HG03575 (cell line): ENCODE measurements around the gene CREB3L4.

Experiments
- ATAC-seq: cut with Tn5 transposase; IDR thresholded peaks from one replicate; pipeline ENCODE4 v1.9.1; 2021; ENCODE audit not compliant: unreplicated experiment, insufficient number of reproducible peaks, low FRiP score; ENCODE audit errors: extremely low read depth

Gene CREB3L4

DNA sequence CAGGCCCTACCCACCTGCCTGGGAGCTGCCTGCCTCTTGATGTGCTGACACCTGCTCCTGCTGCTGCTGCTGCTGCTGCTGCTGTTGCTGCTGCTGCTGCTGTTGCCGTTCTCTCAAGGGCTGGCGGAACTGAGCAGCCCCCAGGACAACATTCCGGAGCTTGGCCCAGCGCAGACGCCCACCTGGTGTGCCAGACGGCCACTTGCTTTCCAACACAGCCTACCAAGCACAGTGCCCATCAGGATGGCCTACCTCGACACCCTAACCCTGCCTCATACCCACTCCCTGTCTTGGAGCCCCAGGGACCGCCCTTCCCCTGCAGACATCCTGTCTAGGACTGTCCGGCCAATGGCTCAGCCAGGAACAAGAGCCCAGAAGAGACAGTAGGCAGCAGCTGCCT lies 33.0 kb upstream of the CREB3L4 start:
- ATAC-seq, result no peak

DNA sequence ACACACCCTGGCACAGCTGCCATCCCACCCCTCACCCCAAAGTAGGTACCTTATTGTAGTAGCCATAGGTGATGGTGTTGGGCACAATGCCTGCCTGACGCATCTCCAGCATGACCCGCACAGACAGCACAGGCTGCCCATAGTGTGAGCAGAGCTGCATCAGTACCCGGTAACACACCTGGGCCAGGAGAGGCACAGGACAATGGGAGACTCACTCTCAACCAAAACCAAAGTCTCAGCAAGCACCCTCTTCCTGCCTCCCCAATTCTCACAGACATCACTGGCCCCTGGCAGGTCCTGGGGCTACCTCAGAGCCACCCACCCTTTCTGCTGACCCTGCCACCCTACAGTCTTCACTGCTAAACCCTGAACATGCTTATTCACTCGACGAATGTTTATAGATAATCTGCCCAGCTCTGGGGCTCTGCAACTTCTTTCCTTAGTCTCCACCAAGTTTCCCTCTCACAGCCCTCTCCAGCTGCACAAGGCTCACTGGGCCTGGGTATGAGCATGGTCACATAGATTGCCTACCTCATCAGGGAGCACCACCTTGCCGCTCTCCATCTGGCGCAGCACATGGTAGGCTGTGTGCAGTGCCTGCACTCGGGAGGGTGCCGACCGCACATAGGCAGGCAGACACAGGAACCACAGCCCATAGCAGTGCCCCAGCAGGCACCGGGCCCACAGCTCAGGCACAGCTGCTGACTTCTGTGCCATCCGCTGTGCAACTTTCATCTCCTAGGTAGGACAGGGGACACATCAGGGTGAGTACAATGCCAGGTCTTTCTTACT lies 31.5 kb upstream of the CREB3L4 start:
- no peak for ATAC-seq

DNA sequence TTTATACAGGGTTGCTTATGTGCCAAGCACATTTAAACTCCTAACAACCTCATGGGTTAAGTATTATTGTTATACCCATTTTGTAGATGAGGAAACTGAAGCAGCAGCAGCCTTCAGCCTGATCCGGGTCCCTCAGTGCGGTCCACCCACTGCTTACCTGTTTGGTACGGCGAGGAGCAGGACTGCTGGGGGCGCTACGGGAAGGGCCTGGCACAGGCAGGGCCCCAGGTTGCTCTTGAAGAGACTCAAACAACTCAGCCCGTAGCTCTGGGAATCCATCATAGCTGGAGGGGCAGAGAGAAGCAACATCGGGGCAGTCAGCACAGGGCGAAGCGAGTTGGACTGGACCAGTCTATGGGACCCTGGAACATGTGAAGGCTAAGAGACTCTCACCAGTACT lies 30.4 kb upstream of the CREB3L4 start:
- no peak for ATAC-seq

DNA sequence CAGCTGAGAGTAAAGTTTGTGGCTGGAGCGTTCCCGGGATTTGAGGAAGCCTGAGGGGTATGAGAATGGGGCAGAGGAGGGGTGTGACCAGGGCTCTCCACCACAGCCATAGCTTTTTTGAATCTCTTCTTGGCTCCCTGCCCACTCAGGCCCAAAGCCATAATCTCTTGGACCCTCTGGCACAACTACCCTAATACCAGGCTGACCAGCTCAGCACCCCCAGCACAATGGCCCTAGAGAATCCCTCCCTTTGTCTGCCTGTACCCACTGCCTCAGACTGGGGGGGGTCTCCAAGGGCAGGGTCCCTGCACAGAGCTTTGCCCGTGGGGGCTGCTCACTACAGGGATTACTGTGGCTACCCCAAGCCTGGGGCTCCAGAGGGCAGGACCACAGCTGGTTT lies 28.7 kb upstream of the CREB3L4 start:
- ATAC-seq, result no peak

DNA sequence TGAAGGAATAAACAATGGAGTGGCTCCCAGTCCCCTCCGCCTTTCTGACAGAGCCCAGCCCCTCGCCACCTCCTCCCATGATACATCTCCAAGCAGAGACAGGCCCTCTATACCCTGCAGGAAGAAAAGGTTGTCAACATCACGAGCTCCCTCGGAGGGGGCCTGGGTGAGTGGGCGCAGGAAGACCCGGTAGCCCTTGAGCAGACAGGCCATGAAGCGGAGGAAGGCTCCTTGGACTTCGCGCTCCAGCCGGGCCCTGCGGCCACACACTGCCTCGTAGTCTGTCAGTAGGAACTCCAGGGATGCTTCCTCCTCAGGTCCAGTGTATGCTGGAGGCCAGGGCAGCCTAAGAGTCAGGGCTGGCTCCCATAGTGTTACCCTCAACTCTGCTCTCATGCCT lies 28.2 kb upstream of the CREB3L4 start:
- no peak for ATAC-seq

DNA sequence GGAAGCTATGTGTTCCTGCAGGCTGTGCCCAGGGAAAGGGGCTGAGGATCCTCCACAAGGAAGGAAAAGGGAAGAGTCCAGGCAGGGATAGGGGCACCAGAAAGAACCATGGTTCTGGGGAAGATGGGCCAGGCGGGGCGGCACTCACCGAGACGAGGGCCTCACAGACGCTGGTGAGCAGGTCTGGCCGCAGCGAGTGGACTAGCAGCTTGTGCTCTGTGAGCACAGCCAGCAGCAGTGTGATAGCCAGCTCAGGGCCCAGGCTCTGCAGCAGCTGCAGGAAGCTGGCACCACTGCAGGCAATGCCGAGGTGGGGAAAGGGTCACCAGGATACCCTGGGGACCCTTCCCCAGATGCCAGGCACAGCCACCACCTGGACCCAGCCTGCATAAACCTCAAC lies 26.9 kb upstream of the CREB3L4 start:
- ATAC-seq, result no peak

DNA sequence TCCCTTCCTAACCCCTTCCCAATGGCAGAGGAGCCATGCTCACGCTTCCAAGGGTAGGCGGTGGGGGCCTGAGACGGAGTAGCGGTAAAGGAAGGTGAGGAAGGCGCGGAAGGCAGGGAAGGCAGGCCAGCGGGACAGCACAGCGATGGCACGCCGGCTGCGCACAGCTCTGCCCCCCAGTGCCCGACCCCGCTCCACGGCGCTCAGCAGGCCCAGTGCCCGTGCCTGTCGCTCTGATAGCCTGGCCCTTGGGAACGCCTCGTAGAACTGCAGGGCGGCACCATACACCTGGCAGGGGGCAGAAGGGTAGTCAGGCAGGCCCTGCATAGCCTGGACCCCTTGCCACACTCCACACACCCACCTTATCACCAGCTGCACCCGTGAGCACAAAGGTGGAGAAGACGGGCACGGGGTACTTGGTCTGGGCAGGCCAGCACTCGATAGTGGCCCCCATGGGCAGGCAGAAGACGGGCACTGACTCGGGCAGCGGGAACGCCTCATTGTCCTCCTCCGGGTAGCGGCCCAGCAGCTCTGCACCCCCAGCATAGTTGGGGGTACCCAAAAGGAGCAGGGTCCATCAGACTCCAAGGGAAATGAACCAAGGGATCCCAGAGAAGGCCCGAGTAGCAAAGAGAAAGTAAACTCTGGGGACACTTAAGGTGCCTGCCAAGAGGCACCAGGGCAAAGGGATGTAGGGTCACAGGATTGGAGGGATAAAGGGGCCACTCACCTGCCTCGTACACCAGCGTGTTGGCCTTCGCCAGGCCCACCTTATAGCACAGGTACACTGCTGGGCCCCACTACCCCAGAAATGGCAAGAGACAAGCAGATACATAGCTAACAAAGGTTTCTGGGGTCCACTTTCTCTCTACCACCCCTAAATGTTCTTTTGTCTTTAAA lies 25.6 kb upstream of the CREB3L4 start:
- no peak for ATAC-seq

DNA sequence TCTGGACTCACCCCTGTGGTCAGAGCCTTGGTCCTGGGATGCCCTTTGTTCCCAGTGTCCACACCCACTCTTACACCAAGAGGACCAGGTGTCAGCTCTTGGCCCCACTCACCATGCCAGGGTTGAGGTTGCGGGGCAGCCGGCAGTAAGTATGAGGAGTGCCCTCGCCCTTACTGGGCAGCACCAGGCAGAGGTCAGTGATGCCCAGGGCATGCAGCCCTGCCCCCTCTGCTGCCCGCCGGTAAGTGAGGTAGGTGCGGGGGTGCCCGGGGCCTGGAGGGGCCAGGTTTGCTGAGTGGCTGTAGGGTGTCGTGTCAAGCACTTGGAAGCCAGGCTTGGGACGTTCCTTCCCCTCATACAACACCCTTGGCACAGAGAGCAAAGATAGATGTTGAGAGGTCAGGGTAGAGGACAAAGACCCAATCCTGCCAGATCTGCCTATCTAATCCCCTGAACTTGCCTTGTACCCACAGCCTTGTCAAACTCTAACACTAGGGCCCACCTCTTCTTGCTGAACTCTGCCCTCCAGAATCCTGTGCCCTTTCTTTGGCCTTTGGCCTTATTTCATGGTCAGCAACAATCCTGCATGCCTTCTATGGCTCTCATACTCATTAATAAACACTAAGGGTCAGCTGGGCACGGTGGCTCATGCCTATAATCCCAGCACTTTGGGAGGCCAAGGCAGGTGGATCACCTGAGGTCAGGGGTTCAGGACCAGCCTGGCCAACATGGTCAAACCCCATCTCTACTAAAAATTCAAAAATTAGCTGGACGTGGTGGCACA lies 24.7 kb upstream of the CREB3L4 start:
- no peak for ATAC-seq

DNA sequence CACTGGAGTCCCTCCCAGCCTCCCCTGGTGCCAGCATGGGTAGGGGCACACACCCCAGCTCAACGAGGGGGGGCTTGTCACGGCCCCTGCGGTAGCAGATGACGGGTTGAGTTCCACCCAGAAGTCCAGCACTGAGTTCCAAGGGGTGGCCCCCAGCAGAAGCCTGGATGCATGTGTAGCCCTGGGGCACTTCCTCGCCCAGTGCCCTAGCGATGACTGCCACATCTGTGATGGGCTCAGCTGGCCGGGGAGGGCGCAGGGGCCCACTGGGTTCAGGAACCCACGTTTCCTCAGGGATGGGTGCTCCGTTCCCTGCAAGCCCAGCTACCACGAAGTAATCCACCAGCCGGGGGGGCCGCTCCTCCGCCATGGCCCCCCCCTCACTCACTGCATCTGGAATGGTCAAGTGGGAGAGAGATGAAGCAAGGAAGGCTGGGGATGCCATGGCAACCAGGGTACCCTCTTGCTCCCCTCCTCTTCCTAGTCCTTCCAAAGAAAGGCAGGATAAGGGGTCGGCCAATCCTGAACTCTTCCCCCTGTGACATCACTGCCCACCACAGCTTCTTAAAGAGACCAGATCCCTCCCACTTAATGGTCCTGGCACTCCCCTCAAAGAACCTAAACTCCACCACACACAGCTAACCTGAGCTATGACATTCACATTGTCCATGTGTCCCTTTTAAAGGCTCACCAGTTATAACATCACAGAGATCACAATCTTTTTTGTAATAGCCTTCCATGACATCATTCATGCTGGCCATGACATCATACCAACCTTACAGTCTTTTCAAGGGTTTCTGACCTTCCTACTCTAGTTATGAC lies 23.5 kb upstream of the CREB3L4 start:
- no peak for ATAC-seq

DNA sequence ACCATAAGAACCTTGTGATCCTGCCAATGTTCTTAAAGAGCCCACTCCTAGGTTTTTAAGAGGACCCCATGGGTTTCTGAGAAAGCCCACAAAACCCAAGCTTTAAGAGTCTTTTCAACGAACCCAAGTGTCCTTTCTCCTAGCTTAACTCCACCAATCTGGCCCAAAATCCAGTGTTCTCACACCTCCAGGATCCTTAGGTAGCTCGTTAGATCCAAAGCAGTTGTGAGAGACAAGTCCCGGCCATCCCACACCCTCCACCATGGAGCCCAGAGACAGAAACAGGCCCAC lies 22.9 kb upstream of the CREB3L4 start:
- ATAC-seq, result no peak

DNA sequence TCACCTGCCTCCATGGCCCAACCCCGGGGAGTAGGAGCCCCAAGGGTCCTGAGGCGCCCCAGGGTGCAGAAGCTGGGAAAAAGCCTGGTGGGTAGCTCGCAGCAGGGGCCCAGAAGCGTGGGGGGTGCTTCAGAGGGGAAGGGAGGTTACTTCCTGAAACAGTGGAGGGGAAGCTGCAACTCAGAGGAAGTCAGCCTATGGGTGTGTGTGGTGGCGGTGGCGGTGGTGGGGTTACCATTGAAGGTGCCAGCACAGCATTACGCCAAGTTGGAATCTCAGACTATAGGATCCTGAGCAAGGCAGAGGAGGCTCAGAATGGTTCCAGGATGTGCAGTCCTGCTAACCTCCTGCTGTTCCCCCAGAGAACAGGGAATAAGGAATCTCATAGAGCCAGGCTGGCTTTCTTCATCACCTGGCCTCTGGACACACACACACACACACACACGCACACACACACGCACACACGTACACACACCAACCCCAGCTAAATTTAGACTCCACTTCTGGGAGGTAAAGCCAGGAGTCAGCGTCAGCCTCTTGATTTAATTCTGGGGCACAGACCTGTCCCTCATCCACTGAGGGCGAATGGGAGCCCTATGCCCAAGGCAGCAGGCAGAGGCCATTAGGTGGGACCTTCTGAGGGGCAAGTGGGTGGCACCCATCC lies 22.4 kb upstream of the CREB3L4 start:
- no peak for ATAC-seq

DNA sequence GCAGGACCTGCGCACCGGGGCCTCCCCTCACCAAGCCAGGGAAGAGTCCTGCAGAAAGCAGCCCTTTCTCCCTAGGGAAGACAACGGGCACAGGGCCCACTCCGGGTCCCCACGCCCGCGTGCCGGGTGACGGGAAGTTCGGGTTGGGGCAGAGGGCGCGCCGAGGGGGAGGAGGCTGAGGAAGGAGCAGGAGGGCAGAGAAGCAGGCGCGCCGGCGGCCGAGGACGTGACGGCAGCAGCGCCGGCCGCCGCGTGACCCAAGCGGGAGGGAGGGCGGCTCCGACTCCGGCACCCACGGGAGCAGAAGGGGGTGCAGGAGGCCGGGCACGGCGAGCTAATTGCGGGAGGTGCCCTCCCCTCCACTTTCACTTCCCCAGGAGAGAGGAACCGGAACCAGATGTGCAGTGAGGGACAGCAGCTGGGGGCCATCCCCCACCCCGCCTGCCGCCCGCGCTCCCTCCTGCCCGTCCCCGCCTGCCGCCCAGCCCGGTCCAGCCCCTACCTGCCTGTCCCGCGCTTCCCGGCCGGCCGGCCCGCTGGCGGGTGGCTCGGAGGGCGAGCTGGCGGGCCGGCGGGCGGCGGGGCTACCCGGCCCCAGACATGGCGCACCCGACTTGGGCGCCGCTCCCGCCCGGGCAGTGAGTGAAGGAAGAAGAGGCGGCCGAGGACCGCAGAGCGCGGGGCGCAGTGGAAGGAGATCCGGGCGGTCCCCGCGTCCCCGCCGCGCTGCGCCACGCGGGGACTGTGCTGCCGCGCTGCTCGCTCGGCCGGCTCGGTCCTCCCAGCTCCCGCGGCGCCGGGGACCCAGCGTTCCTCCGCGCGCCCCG lies 21.7 kb upstream of the CREB3L4 start:
- peak; percentile 41 for ATAC-seq

DNA sequence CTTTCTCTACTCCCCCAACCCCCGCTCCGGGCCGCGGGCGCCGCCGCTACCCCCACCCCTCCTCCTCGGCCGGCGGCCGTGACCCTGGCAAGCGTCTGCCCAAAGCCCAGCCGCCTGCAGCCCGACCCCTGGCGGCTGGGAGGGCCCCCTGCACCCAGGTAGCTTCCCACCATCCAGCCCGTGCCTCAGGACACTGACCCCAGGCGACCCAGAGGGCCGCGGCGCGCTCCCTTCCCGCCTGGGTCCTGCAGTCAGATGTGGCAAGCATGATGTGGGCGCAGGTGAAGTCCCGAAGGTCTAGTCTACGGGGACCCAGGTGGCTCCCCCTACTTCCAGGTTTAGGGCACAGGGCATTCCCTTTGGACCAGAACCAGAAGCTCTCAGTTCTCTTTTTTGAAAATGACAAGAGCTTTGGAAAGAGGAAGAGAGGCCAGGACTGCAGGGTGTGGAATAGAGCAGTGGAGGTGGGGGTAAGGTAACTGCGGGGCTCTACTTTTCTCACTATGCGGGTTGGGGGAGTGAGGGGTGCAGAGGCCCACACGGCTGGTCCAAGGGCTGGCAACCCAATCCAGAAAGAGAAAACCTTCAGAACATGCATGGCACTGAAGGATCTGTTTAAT lies 21.0 kb upstream of the CREB3L4 start, which contains the start of gene DENND4B:
Gene DENND4B, minus strand, starts transcription at position 97 of the 620 bp plus-strand sequence. CDS start 2,344 bp downstream, outside the sequence.
- no peak for ATAC-seq

DNA sequence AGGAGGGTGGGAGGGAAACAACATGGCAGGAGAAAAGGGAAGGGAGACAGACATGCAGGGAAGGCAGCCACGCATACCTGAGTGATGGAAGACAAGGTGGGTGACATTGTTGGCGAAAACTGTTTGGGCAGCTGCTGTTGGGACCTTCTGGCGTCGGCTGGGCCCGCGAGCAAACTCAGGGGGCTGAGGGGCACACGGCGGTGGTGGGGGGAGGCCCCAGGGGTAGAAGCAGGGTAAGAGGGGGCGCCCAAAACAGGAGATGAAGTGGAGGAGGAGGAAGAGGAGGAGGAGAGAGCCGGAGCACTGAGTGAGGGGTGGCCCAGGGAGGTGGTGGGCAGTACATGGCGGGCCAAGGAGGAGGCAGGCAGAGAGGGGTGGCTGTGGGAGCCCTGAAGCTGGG lies 16.5 kb upstream of the CREB3L4 start:
- no peak for ATAC-seq

DNA sequence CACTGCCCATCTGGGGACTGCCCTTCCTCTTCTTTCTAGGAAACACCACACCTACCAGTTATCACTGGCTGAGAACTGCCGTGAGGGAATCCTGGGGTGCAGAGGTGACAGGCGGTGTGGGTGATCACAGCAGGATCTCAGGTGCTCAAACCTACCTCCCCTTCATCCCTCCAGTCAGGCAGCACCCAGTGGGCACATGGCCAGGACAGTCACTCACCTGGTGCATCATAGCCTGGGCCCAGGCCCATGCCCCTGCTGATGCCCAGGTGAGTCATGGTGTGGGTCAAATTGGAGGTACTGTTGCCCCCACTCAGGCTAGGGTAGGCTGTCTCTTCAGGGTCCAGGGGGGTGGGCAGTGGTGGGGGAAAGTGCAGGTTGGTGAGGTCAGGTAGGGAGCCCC lies 15.9 kb upstream of the CREB3L4 start:
- no peak for ATAC-seq

DNA sequence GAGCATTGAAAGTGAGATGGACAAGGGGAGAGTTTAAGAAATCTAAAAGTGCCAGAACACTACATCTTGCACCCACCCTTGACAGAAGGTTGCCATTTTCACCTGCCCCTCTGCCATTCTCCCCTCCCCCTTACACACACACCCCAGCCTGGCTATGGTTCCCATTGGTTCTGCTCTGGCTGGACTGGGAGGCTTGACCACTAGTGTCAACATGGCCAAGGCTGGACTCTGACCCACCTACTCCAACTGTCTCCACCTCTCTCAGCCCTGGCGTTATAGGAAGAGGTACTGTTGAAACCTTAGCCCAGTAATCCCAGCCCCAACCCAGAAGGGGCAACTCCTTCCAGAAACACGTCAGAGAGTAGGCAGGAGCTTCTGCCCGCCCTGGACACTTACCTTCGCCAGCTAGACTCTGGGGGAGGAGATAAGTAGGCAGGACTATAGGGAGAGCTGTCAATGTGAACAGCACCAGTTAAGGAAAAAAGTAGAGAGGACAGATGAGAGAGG lies 13.8 kb upstream of the CREB3L4 start:
- ATAC-seq, result no peak

DNA sequence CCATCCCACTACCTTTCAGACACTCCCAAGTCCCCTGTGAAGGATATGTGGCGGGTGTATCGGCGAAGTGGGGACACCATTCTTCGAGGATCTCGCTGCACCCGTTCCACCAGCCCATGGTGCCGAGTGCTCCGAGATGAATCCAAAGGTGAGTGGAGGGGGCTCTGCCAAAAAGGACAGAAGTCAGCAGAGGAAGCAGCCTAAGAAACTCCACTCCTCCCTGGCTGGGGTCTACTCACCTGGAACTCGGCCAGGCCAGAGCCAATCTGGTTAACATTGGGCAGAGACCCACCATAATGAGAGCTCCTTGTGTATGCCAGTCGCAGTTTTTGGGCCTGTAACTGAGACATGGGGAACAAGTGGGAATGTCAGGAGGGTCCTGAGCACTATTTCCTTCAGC lies 12.9 kb upstream of the CREB3L4 start:
- ATAC-seq, result no peak
